GM18517 (cell line): ENCODE measurements around the gene SRP9.
A peak's percentile ranks its signal among the peaks of the same experiment; 100 is the strongest.

Experiments used
- ATAC-seq: cut with Tn5 transposase; IDR thresholded peaks from one replicate; pipeline ENCODE4 v1.9.1; 2021; ENCODE audit warnings: mild to moderate bottlenecking, moderate library complexity; ENCODE audit not compliant: unreplicated experiment

SRP9 gene

GRCh38 chr1:225777583-225778336 lies at the start of gene SRP9:
Gene SRP9, plus strand, starts transcription at chr1:225777826. Its CDS starts 115 bp downstream, at chr1:225777941.
- ATAC-seq: peak; percentile 99

- no peak for ATAC-seq
These were observed 46.1 kb upstream of the SRP9 start for GRCh38 chr1:225731491-225731890.

GRCh38 chr1:225733254-225733653 lies 44.4 kb upstream of the SRP9 start:
- ATAC-seq: no peak

GRCh38 chr1:225735252-225736149 lies 42.1 kb upstream of the SRP9 start:
- no peak for ATAC-seq

GRCh38 chr1:225736437-225737098 lies 41.1 kb upstream of the SRP9 start:
- no peak for ATAC-seq

- ATAC-seq: no peak
These were observed 40.5 kb upstream of the SRP9 start for GRCh38 chr1:225737161-225737560.

- ATAC-seq: no peak
These were observed 39.8 kb upstream of the SRP9 start for GRCh38 chr1:225737866-225738265.

- no peak for ATAC-seq
These were observed 38.9 kb upstream of the SRP9 start for GRCh38 chr1:225738763-225739162.

- no peak for ATAC-seq
These were observed 38.0 kb upstream of the SRP9 start for GRCh38 chr1:225739542-225740107.

GRCh38 chr1:225744745-225745144 lies 32.9 kb upstream of the SRP9 start:
- ATAC-seq: no peak

- ATAC-seq: no peak
These were observed 32.4 kb upstream of the SRP9 start for GRCh38 chr1:225745273-225745672.

GRCh38 chr1:225746361-225747179 lies 31.1 kb upstream of the SRP9 start:
- no peak for ATAC-seq

- no peak for ATAC-seq
These were observed 30.1 kb upstream of the SRP9 start for GRCh38 chr1:225747566-225747965.

GRCh38 chr1:225748529-225748928 lies 29.1 kb upstream of the SRP9 start:
- ATAC-seq: no peak

- no peak for ATAC-seq
These were observed 27.9 kb upstream of the SRP9 start for GRCh38 chr1:225749706-225750105.

GRCh38 chr1:225750420-225750819 lies 27.2 kb upstream of the SRP9 start:
- ATAC-seq: no peak

- ATAC-seq: no peak
These were observed 26.5 kb upstream of the SRP9 start for GRCh38 chr1:225750875-225751824.

- no peak for ATAC-seq
These were observed 25.4 kb upstream of the SRP9 start for GRCh38 chr1:225752245-225752644.
